IMR-90 (cell line): ENCODE results near the gene TFRC. TPM values are rescaled to one million over a fixed set of nuclear protein-coding genes. Genes with fewer than 3 reads are reported as not detected.

Experiments used
- ATAC-seq: fragments of 200-7000 bp; cut with Tn5 transposase; 2 replicates; pipeline ENCODE4 v1.9.1; 2020; ENCODE audit warnings: low read depth, mild to moderate bottlenecking, moderate library complexity
- BruUV-seq: library from RNA; stranded (reverse); fragments of 400-500 nt; replicated peaks from 2 replicates; lab custom pipeline; 2021; lab: Mats Ljungman, UMichigan
- CTCF ChIA-PET: fragments of 300-600 bp; formaldehyde crosslinking; extraction: SDS; loops from one replicate; lab custom pipeline; 2021; ENCODE audit warnings: antibody characterized with exemption; lab: Yijun Ruan, JAX
- POLR2A ChIA-PET: fragments of 300-600 bp; sonication (Branson Sonifier 250); formaldehyde crosslinking; loops from one replicate; lab custom pipeline; 2022; ENCODE audit warnings: antibody characterized with exemption; ENCODE audit not compliant: unreplicated experiment; lab: Charles Lee
- DNase-seq: peaks from one replicate; pipeline ENCODE4 v3.0.0; 2013
- H2AFZ ChIP-seq: replicated peaks from 2 replicates; pipeline ENCODE3; 2013; ENCODE audit warnings: low read length, mild to moderate bottlenecking; ENCODE audit not compliant: poor library complexity
- H2AK5ac ChIP-seq: 2 replicates; pipeline ENCODE4 v1.6.1; 2013; ENCODE audit warnings: low read depth, low read length, inconsistent platforms
- H2AK9ac ChIP-seq: replicated peaks from 2 replicates; pipeline ENCODE3; 2013; ENCODE audit warnings: mild to moderate bottlenecking, low read depth, low read length, moderate library complexity; ENCODE audit not compliant: poor library complexity
- H2BK120ac ChIP-seq: 2 replicates; pipeline ENCODE4 v1.6.1; 2013; ENCODE audit warnings: low read depth, low read length, inconsistent platforms
- H2BK15ac ChIP-seq: 3 replicates; pipeline ENCODE4 v1.6.1; 2013; ENCODE audit warnings: low read depth, low read length, inconsistent platforms
- H2BK20ac ChIP-seq: 2 replicates; pipeline ENCODE4 v1.6.1; 2013; ENCODE audit warnings: low read depth, mild to moderate bottlenecking, inconsistent platforms, low read length, moderate library complexity
- H2BK5ac ChIP-seq: 2 replicates; pipeline ENCODE4 v1.6.1; 2013; ENCODE audit warnings: mild to moderate bottlenecking, low read depth, low read length, inconsistent platforms; ENCODE audit not compliant: poor library complexity, severe bottlenecking
- H3K14ac ChIP-seq: replicated peaks from 2 replicates; pipeline ENCODE4 v1.6.1; 2013; ENCODE audit warnings: low read depth, low read length, inconsistent platforms
- H3K18ac ChIP-seq: 2 replicates; pipeline ENCODE4 v1.6.1; 2013; ENCODE audit warnings: low read depth, low read length, control low read depth
- H3K23ac ChIP-seq: 2 replicates; pipeline ENCODE4 v1.6.1; 2013; ENCODE audit warnings: low read depth, low read length, inconsistent platforms
- H3K27ac ChIP-seq: 2 replicates; pipeline ENCODE4 v1.5.1; 2013; ENCODE audit warnings: mild to moderate bottlenecking, control low read depth, low read length; ENCODE audit not compliant: insufficient read depth
- H3K27me3 ChIP-seq: 2 replicates; pipeline ENCODE4 v1.6.1; 2013; ENCODE audit warnings: low read length; ENCODE audit not compliant: control insufficient read depth, insufficient read depth
- H3K36me3 ChIP-seq: 2 replicates; pipeline ENCODE4 v1.6.1; 2013; ENCODE audit warnings: low read length, mixed read lengths; ENCODE audit not compliant: control insufficient read depth, insufficient read depth
- H3K4ac ChIP-seq: 2 replicates; pipeline ENCODE4 v1.6.1; 2013; ENCODE audit warnings: low read depth, low read length, inconsistent platforms
- H3K4me1 ChIP-seq: 2 replicates; pipeline ENCODE4 v1.6.1; 2013; ENCODE audit warnings: low read length, mixed read lengths; ENCODE audit not compliant: control insufficient read depth, insufficient read depth
- H3K4me2 ChIP-seq: 2 replicates; pipeline ENCODE4 v1.6.1; 2013; ENCODE audit warnings: low read depth, mild to moderate bottlenecking, control low read depth, low read length, moderate library complexity
- H3K4me3 ChIP-seq: 2 replicates; pipeline ENCODE4 v1.5.1; 2013; ENCODE audit warnings: low read depth, mild to moderate bottlenecking, control low read depth, low read length, moderate library complexity; ENCODE audit not compliant: insufficient read depth
- H3K56ac ChIP-seq: 2 replicates; pipeline ENCODE4 v1.6.1; 2013; ENCODE audit warnings: low read length, inconsistent platforms; ENCODE audit not compliant: insufficient read depth; ENCODE audit errors: extremely low read depth
- H3K79me1 ChIP-seq, 2 experiments: 2 replicates each; pipeline ENCODE4 v1.6.1; 2013; ENCODE audit warnings: low read length in 2 of 2, inconsistent platforms in 1 of 2, low read depth in 1 of 2
- H3K9ac ChIP-seq: 2 replicates; pipeline ENCODE4 v1.6.1; 2013; ENCODE audit warnings: low read depth, low read length, control low read depth
- H3K9me1 ChIP-seq: 2 replicates; pipeline ENCODE4 v1.6.1; 2013; ENCODE audit warnings: low read length, inconsistent platforms; ENCODE audit not compliant: insufficient read depth
- H3K9me3 ChIP-seq: 2 replicates; pipeline ENCODE4 v1.6.1; 2013; ENCODE audit warnings: low read length; ENCODE audit not compliant: control insufficient read depth, insufficient read depth
- H4K20me1 ChIP-seq: 2 replicates; pipeline ENCODE4 v1.6.1; 2013; ENCODE audit warnings: low read length, inconsistent platforms; ENCODE audit not compliant: insufficient read depth
- H4K5ac ChIP-seq: 2 replicates; pipeline ENCODE4 v1.6.1; 2013; ENCODE audit warnings: mild to moderate bottlenecking, low read depth, low read length, control low read depth
- H4K8ac ChIP-seq, 2 experiments: 2 replicates each; pipeline ENCODE4 v1.6.1; 2013; ENCODE audit warnings: low read depth in 2 of 2, low read length in 2 of 2, control low read depth in 1 of 2, inconsistent platforms in 1 of 2
- H4K91ac ChIP-seq: 2 replicates; pipeline ENCODE4 v1.6.1; 2013; ENCODE audit warnings: low read depth, low read length, inconsistent platforms; ENCODE audit not compliant: insufficient read depth
- CEBPB ChIP-seq: IDR thresholded peaks from 2 replicates; pipeline ENCODE4 v1.6.1; 2012; ENCODE audit warnings: low read depth, low read length, improper control_type of control experiment
- FOS ChIP-seq: fragments of 150-350 bp; IDR thresholded peaks from 2 replicates; pipeline ENCODE4 v1.6.1; 2016; ENCODE audit warnings: low read depth, low read length
- MAFK ChIP-seq: IDR thresholded peaks from 2 replicates; pipeline ENCODE4 v1.6.1; 2012; ENCODE audit warnings: low read depth, low read length, improper control_type of control experiment
- POLR2A ChIP-seq: IDR thresholded peaks from 2 replicates; pipeline ENCODE4 v1.6.1; 2012; ENCODE audit warnings: mild to moderate bottlenecking, low read depth, low read length
- WGBS, 2 experiments: methylation state at CpG; one replicate each; pipeline versions ENCODE4 v1.1.5 to v1.1.7; 2013; ENCODE audit warnings: missing lambda C conversion rate in 2 of 2; ENCODE audit not compliant: insufficient read length in 1 of 2; ENCODE audit errors: extremely low coverage in 2 of 2; 5-methylcytosine and 5-hydroxymethylcytosine counted together
- dilution Hi-C: fragments of 300-500 bp; cut with HindIII; formaldehyde crosslinking; loops from one replicate; pipeline ENCODE4 v1.14.3; 2018; ENCODE audit warnings: low sequenced_read_pairs; ENCODE audit not compliant: unreplicated experiment
- in situ Hi-C: fragments of 300-500 bp; cut with MboI; formaldehyde crosslinking; loops from 3 replicates; pipeline ENCODE4 v1.14.3; 2019; ENCODE audit warnings: low sequenced_read_pairs, inconsistent platforms, mixed read lengths
- intact Hi-C: fragments of 100-400 bp; cut with micrococcal nuclease; formaldehyde crosslinking; loops from 2 replicates; pipeline ENCODE4 v1.10.0; 2022
- polyA plus RNA-seq, 3 experiments: library from polyadenylated mRNA; depleted of rRNA; stranded (reverse); fragments of >200 nt; gene quantifications; 2 replicates each; pipeline ENCODE4 v1.2.3, GENCODE V29; 2012; ENCODE audit warnings: low replicate concordance in 1 of 3
- total RNA-seq: library from RNA; depleted of rRNA; stranded (reverse); fragments of >200 nt; gene quantifications from 2 replicates; pipeline ENCODE4 v1.2.3, GENCODE V29; 2012
- TF ChIP-seq, protein P1 (sequence below): conservative IDR thresholded peaks from 2 replicates; pipeline ENCODE4 v1.5.1; 2012; ENCODE audit warnings: mild to moderate bottlenecking, low read depth, low read length, improper control_type of control experiment
- TF ChIP-seq, protein P2 (sequence below): fragments of 150-350 bp; IDR thresholded peaks from 2 replicates; pipeline ENCODE4 v1.6.1; 2016; ENCODE audit warnings: low read depth, mild to moderate bottlenecking, low read length, moderate library complexity, borderline replicate concordance

The TFRC gene
- total and polyA plus RNA-seq, 2 of the 4 experiments (the other 2 are of a cell fraction): 78.6 to 156 TPM

DNA sequence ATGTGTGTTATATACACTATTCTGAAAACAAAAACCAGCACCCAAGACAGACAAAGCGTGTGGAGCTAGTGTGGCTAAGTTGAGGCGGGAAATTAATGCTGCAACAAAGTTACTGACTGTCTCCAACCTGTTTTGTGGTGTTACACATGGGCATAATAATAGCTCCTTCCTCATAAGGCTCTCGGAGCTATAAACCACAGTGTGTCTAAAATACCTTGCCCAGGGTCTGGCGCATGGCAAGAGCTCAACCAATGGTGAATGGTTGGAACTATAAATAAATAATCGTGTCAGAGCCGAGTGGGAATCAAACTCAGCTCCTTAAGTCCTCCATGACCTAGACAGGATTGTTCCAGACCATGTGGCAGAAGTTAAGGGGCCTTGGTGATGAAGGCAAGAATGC lies 35.9 kb upstream of the TFRC start:
- H3K9ac ChIP-seq: no peak overlapping the region
- no peak overlapping the region for H3K4me2 ChIP-seq
- intact Hi-C loops: no loop called here
- H3K14ac ChIP-seq: no peak overlapping the region
- no peak overlapping the region for H2AFZ ChIP-seq
- WGBS, 2 experiments: 67% methylated on average over 1 of the region's 6 CpGs; no CpG with 5 or more reads in 1 of the 2 experiments
- no peak for DNase-seq
- no peak overlapping the region for H3K4ac ChIP-seq
- no peak overlapping the region for H2BK15ac ChIP-seq
- H2AK9ac ChIP-seq: no peak overlapping the region
- H3K4me3 ChIP-seq: no peak overlapping the region
- no peak overlapping the region for H3K27ac ChIP-seq
- no peak overlapping the region for H2AK5ac ChIP-seq
- no peak overlapping the region; the same call in 1 of the 2 replicates for H3K23ac ChIP-seq
- in situ Hi-C loops: no loop called here
- no peaks in the 10 kb centered on the region for H3K79me1 ChIP-seq
- peaks cover 28% of the 10 kb centered on the region for H3K27me3 ChIP-seq
- no TSS peak for BruUV-seq
- TF ChIP-seq MAFK: no peak
- TF ChIP-seq, protein P1, sequence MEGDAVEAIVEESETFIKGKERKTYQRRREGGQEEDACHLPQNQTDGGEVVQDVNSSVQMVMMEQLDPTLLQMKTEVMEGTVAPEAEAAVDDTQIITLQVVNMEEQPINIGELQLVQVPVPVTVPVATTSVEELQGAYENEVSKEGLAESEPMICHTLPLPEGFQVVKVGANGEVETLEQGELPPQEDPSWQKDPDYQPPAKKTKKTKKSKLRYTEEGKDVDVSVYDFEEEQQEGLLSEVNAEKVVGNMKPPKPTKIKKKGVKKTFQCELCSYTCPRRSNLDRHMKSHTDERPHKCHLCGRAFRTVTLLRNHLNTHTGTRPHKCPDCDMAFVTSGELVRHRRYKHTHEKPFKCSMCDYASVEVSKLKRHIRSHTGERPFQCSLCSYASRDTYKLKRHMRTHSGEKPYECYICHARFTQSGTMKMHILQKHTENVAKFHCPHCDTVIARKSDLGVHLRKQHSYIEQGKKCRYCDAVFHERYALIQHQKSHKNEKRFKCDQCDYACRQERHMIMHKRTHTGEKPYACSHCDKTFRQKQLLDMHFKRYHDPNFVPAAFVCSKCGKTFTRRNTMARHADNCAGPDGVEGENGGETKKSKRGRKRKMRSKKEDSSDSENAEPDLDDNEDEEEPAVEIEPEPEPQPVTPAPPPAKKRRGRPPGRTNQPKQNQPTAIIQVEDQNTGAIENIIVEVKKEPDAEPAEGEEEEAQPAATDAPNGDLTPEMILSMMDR: no peak
- TF ChIP-seq, protein P2, sequence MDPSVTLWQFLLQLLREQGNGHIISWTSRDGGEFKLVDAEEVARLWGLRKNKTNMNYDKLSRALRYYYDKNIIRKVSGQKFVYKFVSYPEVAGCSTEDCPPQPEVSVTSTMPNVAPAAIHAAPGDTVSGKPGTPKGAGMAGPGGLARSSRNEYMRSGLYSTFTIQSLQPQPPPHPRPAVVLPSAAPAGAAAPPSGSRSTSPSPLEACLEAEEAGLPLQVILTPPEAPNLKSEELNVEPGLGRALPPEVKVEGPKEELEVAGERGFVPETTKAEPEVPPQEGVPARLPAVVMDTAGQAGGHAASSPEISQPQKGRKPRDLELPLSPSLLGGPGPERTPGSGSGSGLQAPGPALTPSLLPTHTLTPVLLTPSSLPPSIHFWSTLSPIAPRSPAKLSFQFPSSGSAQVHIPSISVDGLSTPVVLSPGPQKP: no peak
- TF ChIP-seq FOS: no peak
- no peak for TF ChIP-seq CEBPB
- no peak for TF ChIP-seq POLR2A
- no peaks in the 10 kb centered on the region for H3K9me3 ChIP-seq
- H2BK120ac ChIP-seq: no peak overlapping the region
- H4K20me1 ChIP-seq: no peaks in the 10 kb centered on the region
- no peak overlapping the region for H2BK5ac ChIP-seq
- H3K36me3 ChIP-seq: no peaks in the 10 kb centered on the region
- dilution Hi-C loops: no loop called here
- peaks cover 2% of the 10 kb centered on the region; the same call in 1 of the 2 replicates for H3K4me1 ChIP-seq
- POLR2A ChIA-PET: no interaction called here
- H3K18ac ChIP-seq: no peak overlapping the region
- ATAC-seq: no peak
- CTCF ChIA-PET: interaction anchor here (0.7 kb wide), 1 partner anchor 60 kb away, joined by 3 read pairs; no protein-coding TSS in a partner anchor
- H4K91ac ChIP-seq: no peak overlapping the region
- no peak overlapping the region for H3K56ac ChIP-seq
- no peak overlapping the region for H4K8ac ChIP-seq
- H3K9me1 ChIP-seq: no peaks in the 10 kb centered on the region
- H4K5ac ChIP-seq: no peak overlapping the region
- no peak overlapping the region for H2BK20ac ChIP-seq
